NCI-H69 (cell line): ENCODE measurements around the gene PABPC1L2A.
A peak's percentile ranks its signal among the peaks of the same experiment; 100 is the strongest.
"Not testable (repeated sequence)": the region's sequence is repeated elsewhere in the genome, so short reads cannot be mapped to it uniquely, and the experiment has no call there.

Experiments
- DNase-seq: peaks from one replicate; lab custom pipeline; 2025; lab: John Stamatoyannopoulos, UW

PABPC1L2A gene

DNA sequence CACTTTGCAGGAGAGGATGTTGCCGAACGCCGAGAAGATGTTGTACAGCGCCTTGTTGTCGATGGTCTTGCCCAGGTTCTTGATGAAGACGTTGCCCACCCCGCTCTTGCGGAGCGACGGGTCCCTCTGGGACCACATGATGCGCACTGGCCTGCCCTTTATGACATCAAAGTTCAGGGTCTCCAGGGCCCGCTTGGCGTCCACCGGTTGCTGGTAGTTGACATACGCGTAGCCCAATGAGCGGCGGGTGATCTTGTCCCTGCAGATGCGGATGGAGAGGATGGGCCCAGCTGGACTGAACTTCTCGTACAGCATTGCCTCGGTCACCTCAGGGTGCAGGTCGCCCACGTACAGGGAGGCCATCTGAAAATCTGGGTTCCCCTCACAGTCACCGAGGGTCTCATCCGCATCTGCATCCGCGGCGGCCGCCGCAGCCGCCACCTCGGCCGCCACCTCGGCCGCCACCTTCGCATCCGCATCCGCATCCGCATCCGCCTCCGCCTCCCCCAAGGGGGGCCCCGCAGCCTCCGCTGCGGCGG lies at the start of gene PABPC1L2A:
PABPC1L2A (minus strand) TSS at position 489 of the 539 bp plus-strand sequence; CDS start at position 363, 126 bp downstream.
- not testable (repeated sequence) for DNase-seq

DNA sequence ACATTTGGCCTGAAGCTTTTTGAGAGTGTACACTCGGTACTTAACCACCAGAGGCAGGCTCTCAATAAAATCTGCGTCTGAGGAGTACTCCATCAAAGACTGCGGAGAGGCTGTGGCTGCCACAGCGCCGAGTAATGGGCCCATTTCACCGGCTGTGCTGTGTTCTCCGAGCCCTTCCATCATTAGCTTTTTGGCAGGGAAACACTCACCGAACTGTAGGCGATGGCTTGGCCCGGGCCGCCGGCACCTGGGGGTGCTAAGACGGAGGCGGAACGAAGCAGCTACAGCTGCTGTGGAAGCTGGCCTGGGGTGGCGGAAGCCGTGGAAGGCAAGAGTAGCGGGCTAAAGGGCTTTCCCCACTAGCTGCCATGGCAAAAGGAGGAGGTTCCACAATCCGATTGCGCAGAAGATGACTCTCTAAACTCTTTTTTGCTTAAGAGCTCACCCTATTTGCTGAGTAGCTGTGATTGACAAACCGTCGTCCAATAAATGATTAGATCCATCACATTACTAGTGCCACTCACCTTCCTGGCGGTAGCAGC lies 48.5 kb upstream of the PABPC1L2A start:
- DNase-seq, result no peak

DNA sequence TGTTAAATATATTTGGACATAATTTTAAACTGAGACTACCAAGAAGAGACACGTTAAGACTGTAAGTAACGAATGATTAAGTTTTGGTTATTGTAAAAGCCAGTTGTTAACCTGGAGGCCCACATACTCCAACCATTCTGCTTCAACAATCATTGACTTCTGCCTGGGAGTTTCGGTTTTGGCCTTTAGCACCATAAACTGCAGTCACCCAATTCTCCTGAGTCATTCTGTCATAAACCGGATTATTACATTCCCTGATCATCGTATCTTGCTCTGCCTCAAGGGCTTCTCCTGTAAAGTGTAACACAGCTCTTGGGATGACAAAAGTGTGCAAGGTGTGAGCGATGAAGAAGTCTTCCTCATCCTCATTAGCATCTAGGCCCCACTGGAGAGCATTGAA lies 46.9 kb upstream of the PABPC1L2A start:
- DNase-seq, result no peak

DNA sequence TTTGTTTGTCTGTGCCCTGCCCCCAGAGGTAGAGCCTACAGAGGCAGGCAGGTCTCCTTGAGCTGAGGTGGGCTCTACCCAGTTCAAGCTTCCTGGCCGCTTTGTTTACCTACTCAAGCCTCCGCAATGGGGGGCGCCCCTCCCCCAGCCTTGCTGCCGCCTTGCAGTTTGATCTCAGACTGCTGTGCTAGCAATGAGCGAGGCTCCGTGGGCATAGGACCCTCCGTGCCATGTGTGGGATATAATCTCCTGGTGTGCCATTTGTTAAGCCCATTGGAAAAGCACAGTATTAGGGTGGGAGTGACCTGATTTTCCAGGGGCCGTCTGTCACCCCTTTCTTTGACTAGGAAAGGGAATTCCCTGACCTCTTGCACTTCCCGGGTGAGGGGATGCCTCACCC lies 20.2 kb upstream of the PABPC1L2A start:
- DNase-seq, result not testable (repeated sequence)

DNA sequence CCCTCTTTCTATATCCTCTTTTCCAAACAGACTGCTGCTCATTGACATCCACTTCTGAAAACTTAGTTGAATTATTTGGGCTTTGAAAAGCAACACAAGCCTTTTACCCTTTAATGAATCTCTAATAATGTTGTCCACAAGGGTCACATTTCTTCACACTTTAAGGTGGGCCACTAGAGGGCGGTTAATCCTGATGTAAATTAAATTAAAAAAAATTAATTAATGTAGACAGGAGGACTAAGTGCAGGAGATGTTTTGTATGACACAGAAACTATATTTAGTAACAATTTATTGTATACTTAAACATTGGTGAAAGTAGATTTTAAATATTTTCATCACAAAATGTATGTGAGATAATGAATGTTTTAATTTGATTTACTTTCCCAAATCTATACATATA lies 7.5 kb upstream of the PABPC1L2A start:
- DNase-seq, result peak; percentile 2

DNA sequence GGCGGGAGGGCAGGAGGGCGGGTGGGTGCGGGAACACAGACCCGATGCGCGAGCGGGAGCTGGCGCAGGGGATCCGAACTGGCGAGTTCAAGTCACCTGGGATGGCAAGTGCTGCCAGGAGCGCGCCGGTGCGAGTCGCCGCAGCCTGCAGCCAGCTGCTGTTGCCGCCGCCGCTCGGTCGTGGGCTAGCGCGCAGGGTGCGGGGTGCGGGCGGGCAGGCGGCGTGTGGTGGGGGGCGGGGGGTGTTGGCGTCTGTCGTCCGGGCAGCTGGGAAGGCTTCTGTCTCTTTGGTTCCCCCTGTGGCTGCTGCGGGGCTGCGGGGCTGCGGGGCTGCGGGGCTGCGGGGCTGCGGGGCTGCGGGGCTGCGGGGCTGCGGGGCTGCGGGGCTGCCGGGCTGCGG lies 572 bp upstream of the PABPC1L2A start:
- not testable (repeated sequence) for DNase-seq

DNA sequence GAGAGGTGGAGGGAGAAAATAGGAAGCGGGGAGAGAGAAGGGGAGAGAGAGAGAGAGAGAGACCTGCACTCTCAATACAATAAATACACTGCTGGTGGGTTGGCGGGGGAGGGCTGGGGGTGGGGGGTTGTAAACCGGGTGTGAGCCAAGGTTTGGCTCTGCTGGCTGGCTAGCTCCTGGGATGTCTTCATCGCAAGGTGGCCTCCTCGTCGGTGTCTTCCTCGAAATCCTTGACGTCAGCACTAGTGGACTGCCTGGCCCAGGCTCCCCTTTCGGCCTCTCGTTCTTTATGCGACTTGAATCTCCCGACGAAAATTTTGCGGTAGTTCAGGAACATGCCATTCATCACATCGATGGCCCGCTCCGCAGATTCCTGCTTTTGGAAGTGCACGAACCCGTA lies 715 bp downstream of the PABPC1L2A start:
- DNase-seq, result not testable (repeated sequence)

DNA sequence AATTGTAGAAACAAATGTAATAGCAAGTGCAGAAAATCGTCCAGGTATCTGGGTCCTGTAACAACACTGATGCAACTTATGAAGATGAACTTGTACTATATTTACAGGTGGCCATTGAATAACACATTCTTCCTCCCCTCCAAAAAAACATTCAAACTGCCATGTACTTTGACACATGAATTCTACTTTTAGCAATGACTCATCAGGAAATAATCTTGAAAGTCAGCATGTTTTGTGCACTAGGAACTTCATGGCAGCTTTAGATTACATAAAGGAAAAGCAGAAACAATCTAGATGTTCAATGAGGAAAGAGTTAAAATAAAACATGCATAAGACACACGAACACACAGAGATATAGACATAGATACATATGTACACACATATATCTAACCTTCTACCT lies 2.5 kb downstream of the PABPC1L2A start:
- no peak for DNase-seq

DNA sequence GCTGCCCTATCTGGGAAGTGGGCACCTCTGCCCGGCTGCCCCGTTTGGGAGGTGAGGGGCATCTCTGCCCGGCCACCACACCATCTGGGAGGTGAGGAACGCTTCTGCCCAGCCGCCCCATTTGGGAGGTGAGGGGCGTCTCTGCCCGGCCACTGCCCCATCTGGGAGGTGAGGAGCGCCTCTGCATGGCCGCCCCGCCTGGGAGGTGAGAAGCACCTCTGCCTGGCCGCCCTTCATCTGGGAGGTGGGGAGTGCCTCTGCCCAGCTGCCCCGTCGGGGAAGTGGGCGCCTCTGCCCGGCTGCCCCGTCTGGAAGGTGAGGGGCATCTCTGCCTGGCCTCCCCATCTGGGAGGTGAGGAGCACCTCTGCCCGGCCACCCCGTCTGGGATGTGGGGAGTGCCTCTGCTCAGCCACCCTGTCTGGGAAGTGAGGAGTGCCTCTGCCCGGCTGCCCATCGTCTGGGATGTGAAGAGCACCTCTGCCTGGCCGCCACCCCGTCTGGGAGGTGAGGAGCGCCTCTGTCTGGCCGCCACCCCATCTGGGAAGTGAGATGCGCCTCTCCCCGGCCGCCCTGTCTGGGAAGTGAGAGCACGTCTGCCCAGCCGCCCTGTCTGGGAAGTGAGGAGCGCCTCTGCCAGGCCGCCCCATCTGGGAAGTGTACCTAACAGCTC lies 9.8 kb downstream of the PABPC1L2A start:
- DNase-seq, result no peak

DNA sequence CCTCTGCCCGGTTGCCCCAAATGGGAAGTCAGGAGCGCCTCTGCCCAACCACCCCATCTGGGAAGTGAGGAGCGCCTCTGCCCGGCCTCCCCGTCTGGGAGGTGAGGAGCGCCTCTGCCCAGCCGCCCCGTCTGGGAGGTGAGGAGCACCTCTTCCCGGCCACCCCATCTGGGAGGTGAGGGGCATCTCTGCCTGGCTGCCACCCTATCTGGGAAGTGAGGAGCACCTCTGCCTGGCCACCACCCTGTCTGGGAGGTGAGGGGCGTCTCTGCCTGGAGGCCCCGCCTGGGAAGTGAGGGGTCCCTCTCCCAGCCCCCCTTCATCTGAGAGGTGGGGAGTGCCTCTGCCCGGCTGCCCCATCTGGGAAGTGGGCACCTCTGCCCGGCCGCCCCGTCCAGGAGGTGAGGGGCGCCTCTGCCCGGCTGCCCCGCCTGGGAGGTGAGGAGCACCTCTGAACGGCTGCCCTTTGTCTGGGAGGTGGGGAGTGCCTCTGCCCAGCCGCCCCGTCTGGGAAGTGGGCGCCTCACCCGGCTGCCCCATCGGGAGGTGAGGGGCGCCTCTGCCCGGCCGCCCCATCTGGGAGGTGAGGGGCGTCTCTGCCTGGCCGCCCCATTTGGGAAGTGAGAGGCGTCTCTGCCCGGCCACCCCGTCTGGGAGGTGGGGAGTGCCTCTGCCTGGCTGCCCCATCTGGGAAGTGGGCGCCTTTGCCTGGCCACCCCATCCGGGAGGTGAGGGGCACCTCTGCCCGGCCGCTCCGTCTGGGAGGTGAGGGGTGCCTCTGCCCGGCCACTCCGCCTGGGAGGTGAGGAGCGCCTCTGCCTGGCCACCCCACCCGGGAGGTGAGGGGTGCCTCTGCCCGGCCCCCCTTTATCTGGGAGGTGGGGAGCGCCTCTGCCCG lies 10.6 kb downstream of the PABPC1L2A start:
- no peak for DNase-seq

DNA sequence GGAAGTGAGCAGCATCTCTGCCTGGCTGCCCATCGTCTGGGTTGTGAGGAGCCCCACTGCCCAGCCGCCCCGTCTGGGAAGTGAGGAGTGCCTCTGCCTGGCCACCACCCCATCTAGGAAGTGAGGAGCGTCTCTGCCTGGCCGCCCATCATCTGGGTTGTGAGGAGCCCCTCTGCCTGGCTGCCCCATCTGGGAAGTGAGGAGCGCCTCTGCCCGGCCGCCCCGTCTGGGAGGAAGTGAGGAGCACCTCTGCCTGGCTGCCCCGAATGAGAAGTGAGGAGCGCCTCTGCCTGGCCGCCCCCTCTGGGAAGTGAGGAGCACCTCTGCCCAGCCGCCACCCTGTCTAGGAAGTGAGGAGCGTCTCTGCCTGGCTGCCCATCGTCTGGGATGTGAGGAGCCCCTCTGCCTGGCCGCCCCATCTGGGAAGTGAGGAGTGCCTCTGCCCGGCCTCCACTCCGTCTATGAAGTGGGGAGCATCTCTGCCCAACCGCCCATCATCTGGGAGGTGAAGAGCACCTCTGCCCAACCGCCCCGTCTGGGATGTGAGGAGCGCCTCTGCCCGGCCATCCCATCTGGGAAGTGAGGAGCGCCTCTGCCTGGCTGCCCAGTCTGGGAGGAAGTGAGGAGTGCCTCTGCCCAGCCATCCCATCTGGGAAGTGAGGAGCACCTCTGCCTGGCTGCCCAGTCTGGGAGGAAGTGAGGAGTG lies 11.4 kb downstream of the PABPC1L2A start:
- not testable (repeated sequence) for DNase-seq

DNA sequence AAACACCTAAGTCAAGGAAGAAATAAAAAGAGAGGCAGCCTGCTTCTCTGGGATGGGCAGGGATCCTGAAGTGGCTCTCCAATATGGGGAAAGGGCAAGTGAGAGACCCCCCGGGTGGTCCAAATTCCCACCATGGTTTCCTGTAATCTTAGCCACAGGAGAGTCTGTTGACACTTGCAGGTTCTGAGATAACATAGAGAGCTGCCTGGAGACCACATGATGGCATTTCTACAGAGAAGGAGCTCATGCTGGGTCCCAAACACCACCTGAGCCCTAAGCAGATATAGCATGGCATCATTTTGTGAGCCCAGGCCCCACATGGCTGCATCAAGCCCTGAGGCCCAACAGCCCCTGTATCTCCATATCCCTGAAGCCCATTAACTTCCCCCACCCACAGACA lies 50.4 kb downstream of the PABPC1L2A start:
- DNase-seq, result no peak
